Stimulated activated CD4-positive, alpha-beta T cell treated with anti-CD3 and anti-CD28 coated beads, Interleukin-15, amount 100 ng/mL, for 24 hours (primary cell): ENCODE results near the gene IRF9.
"Not testable (repeated sequence)": the region's sequence is repeated elsewhere in the genome, so short reads cannot be mapped to it uniquely, and the experiment has no call there.

Experiments
- DNase-seq: peaks from one replicate; pipeline ENCODE4 v3.0.0-alpha.2; 2020

IRF9 gene

DNA sequence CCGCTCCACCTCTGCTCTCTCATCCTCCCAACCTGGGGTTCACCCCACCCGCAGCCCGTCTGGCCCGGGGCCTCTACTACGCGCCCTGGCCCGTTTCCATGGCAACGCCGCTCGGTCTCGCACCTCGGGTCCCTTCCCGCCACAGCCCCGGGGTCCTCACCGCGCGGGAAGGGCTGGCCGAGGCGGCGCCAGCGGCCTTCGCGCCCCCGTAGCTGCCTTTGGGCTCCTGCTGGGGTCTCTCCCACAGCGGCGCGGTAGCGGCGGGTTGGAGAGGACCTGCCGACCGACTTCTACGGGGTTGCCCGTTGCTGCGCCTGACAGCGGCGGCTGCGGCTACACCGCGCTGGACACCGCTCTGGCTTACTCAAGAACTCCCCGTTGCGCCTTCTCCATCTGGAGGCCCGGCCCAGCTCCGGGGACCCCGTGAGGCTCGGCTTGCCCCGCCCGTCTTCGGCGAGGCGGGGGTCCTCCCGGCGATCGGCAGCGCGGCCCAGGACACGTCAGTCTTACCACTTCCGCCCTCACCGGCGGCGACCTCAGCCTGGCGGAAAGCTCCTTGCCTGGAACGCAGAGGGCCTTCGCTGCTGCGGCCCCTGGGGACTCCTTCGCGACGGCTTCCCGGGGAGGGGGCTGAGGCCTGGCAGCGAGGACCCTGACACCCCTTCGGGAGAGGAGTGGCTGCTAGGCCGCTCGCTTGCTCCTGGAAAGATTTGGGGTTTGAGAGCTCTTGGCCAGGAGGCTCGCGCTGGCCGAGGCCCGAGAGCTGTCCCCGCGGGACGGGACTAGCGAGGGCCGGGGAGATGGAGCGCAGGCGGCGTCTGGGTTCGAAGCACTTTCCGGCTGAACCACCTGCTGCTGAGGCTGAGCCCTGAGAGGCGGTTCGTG lies 34.4 kb downstream of the IRF9 start, which contains the start of gene TM9SF1:
Gene TM9SF1 (minus strand): TSS at position 256 of the 885 bp plus-strand sequence. CDS start 422 bp downstream, outside the sequence.
- peak; percentile 90 for DNase-seq

DNA sequence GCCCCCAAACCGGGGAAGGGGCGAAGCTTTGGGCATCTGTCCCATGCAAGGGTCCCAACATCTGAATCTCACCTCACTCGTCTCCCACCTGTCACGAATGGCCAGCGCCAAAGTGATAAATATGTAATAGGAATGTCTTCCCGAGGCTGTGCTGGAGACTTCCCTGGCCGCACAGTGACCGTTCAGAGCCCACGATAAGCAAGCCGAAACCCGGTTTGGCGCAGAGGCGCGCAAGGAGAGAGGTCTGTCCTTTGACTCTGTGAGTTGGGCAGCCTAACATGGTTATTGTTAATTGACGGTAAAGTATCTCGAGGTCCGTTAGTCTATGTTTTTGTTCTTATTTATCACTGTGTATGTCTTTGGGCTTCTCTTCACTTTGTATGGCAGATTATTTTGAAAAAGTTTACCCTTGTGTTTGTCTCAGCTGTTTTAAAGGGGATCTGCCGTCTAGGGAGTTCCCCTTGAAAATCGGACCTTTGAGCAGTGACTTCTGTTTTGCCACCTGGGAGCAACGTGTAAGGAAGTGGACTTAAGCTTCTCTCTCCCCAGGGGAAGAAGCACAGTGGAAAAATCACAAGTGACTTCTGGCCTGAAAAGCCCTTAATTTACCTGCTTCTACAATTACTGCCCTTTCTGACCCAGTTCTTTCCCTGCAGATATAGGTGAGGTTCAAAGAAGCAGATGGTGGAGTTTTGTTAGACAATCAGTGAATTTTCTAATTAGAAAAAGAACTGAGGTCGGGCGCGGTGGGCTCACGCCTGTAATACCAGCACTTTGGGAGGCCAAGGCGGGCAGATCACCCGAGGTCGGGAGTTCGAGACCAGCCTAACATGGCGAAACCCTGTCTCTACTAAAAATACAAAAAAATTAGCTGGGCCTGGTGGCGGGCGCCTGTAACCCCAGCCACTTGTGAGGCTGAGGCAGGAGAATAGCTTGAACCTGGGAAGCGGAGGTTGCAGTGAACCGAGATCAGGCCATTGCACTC lies 35.3 kb downstream of the IRF9 start:
- DNase-seq, result no peak

DNA sequence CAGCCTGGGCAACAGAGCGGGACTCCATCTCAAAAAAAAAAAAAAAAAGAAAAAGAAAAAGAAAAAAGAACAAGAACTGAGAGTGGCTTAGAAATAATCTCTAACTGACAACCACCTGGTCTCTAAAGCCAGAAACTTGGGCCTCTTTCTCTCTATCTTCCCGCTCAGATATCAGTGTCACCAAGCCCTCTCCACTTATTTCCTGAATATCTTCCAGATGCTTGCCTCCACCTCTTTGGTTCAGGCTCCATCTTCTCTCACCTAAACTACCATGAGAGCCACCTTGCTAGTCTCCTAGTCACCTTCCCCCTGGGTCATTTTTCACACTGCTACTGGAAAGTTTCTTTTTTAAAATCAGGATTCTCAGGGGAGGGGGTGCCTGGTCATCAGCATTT lies 36.0 kb downstream of the IRF9 start:
- DNase-seq, result no peak

DNA sequence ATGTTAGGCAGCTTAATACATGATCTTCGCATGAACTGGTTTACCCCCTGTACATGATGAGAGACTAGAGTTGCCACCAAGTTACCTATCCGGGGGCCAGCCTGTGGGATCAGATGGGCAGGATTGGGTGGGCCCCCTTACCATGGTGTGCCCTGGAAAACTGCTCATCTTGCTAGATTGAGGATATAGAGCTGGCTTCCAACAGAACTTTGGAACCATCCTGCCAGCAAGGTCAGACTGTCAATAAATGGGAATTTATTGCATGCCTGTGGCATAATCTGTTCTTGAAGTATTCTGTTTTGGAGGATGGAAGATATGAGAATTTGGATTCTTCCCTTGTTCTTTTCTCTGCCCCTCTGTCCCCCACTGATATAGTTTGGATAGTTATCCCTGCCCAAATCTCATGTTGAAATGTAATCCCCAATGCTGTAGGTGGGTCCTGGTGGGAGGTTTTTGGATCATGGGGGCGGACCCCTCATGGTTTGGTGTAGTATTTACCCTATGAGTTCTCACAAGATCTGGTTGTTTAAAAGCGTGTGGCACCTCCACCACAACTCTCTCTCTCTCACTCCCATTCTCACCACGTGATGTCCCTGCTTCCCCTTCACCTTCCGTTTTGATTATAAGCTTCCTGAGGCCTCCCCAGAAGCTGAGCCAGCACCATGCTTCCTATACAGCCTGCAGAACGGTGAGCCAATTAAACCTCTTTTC lies 37.9 kb downstream of the IRF9 start:
- DNase-seq, result no peak

DNA sequence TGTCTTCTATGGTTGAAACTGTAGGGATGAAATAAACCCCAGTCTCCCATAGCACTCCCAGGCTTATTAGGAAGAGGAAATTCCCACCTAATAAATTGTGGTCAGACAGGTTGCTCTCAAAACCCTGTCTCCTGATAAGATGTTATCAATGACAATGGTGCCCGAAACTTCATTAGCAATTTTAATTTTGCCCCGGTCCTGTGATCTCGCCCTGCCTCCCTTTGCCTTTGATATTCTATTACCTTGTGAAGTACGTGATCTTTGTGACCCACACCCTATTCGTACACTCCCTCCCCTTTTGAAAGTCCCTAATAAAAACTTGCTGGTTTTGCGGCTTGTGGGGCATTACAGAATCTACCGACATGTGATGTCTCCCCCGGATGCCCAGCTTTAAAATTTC lies 41.5 kb downstream of the IRF9 start:
- DNase-seq, result not testable (repeated sequence)

DNA sequence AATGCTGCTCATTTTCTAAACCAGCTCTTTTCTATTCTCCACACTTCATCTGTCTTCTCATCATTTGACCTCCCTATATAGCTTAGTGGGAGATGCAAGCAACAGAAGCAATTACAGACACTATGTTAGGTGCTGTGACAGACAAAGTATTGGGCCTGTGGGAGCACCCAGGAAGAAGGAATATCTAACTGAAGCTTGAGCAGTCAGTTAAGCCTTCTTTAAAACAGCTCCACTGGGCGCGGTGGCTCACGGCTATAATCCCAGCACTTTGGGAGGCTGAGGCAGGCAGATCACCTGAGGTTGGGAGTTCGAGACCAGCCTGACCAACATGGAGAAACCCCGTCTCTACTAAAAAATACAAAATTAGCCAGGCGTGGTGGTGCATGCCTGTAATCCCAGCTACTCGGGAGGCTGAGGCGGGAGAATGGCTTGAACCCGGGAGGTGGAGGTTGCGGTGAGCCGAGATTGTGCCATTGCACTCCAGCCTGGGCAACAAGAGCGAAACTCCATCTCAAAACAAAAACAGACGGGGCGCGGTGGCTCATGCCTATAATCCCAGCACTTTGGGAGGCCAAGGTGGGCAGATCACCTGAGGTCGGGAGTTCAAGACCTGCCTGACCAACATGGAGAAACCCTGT lies 42.3 kb downstream of the IRF9 start:
- not testable (repeated sequence) for DNase-seq

DNA sequence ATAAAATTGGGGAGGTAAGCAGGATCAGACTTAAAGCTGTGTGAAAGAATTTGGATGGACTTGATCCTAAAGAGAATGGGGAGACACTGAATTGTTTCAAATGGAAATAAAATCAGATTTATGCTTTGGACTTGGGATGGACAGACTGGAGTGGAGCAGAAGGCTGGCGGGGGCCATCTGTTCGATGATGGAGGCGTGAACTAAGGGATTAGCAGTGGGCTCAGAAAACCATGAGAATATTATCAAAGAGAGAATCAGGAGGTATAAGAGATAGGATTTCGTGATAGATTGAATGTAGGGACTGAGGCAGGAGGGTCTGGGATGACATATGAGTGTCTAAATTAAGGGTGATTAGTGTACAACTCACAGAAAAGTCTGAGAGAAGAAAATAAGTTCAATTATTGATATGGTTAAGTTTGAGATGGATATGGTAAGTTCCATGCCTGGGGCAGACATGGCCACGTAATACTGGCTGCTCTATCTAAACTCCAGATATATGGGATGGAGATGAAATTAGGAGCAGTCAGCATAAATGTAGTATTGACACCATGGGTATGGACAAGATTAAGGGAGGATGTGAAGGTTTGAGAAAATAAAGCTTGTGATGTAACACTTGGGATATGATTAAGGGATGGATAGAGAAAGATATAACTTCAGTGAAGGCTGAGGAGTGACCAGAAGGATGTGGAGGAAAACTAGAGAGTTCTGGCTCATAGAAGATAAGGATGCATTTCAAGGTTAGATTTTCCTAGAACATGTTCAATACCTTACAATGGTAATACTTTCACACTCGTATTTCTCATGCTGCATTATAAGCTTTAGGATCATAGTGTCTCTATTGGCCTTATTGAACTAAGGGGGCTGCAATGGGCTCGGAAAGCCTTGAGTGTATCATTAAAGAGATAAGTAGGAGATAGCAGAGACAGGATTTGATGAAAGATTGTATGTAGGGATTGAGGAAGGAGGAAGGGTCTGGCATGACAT lies 43.4 kb downstream of the IRF9 start:
- DNase-seq, result no peak

DNA sequence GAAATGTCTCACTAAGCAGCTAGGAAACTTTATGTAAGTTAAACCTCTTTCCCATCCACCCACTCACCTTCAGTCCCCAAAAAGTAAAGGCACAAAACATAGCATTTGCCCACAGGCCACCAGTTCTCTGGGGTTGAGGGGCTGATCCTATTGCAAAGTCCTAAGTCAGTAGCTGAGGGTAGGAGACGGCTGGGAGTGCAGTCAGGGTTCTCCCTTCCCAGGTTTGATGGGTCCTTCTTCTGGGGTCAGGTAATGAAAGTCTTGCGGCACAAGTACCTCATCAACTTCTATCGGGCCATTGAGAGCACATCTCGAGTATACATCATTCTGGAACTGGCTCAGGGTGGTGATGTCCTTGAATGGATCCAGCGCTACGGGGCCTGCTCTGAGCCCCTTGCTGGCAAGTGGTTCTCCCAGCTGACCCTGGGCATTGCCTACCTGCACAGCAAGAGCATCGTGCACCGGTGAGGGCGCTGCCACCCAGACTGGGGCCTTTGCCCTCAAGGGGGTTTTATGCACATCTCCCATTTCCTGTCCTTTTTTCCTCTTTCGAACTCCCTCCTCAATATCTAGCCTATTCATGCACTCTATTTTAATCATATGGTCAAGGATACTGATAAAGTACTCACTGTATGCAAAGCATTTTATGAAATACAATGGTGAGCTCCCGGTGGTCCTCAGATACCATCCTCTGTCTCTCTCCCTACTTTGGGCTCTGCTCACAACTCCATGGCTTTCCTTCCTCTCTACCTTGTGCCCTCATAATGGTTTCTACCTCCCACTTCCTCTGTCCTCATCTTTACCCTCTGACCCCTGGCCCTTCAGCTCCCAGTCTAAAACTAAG lies 45.4 kb downstream of the IRF9 start:
- no peak for DNase-seq

DNA sequence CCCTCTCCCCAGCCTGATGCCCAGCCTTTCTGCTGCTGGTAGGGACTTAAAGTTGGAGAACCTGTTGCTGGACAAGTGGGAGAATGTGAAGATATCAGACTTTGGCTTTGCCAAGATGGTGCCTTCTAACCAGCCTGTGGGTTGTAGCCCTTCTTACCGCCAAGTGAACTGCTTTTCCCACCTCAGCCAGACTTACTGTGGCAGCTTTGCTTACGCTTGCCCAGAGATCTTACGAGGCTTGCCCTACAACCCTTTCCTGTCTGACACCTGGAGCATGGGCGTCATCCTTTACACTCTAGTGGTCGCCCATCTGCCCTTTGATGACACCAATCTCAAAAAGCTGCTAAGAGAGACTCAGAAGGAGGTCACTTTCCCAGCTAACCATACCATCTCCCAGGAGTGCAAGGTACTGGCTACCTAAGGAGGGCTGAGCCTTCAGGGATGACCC lies 46.1 kb downstream of the IRF9 start:
- DNase-seq, result no peak

DNA sequence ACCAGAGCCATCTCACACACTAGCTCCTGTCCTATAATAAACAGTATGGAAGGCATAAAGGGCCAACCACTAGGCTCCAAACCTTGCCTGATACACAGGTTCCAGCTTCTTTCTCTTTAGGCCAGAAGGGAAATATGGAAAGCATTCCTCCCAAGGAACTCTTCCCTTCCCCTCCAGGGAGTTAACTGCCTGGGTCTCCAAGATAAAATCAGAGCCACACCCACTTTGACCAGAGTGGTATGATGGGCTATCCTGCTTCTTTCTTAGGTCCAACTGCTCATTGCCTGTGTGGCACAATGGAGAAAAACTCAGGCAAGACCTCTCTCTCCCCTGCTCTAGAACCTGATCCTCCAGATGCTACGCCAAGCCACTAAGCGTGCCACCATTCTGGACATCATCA lies 46.6 kb downstream of the IRF9 start:
- no peak for DNase-seq

DNA sequence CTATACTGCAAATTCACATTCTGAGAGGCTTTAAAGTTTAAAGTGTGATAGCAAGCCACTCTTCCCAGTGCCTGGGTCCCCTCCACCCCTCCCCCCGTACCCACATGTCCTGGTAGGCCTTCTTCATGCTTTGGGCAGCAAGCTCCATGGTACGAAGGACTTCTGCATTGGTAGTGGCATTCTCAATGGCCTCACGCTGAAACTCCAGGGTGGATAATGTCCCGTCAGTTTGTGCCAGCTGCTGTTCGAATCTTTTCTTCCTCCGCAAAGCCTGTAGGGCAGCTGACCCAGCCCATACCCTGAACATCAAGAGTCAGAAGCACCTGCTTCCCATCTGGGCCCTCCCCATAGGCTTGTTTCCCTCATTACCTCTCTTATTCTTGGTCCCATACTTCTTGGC lies 50.2 kb downstream of the IRF9 start:
- no peak for DNase-seq

DNA sequence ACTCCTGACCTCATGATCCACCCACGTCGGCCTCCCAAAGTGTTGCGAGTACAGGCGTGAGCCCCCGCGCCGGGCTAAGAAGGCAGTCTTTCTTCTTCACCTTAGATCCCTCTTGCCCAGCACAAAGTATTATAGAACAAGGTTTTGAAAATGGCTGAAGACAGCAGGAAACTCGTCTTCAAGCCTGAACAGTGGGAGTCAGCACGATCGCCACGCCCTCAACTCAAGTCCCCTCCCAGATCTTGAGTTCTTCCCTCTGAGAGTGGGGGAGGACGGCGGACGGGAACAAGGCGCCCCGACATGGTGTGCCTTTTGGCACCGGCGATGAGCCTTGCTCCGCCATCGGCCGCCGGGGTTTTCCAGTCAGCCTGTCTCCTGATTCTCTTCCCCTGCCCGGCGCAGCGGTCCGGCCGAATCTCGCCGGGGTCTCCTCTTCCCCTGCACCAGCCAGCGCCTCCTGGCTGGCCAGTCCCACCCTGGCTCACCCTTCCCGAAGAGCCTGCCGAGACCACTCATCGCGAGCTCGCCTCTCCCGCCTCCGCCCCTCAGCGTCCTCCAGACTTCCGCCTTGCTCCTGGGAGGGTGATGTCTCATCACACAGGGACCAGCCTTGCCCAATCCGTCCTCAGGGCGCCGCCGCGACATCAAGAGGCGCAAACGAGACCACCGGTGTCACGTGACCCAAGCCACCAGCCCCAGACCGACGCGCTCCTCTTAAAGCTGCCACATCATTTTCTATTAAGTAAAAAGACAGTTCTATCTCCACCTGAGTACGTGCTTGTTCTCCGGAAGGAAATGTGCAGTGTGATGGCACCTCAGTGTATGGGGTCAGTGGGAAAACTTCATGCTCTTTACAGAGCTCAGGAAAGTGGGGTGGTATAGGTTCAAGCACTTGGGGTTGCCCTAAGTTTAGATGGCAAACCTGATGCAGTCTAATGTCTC lies 52.1 kb downstream of the IRF9 start, which contains the start of gene CHMP4A:
Gene CHMP4A (minus strand): TSS at position 565 of the 942 bp plus-strand sequence. CDS start 49 bp downstream, at position 516.
- peak; percentile 99 for DNase-seq

DNA sequence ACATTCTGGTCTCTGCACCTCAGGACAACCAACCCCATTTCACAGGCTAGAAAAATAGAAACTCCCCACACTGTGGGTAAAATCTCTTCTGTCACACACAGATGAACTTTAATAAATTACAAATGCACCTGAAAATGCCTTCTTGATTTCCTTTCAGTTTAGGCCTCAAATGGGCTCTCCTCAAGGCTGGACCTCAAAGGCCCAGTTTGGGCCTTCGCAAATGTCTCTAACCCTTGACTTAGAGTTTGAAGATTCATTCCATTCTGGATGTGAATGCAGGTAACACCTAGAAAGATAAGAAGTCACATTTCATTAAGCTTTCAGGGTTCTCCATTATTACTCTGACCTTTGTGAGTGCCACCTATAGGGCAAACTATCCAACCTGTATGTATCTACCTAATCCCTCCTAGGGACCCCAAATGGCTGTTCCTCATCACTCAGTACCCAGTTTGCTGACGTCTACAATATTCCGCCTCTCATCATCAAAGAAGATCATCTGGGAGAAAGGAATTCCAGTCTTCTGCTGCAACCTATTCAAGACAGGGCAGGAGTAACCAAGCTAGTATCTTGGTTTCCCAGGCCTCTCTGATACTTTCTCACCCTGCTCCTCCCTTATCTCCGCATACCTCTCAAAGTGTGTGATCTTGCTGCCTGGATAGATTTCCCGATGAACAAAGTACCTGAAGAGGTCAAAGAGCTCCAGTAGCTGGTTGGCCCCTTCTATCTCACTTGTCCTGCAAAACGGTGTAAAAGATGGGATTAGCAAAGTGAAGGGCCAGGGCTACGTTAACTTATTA lies 53.0 kb downstream of the IRF9 start:
- no peak for DNase-seq

DNA sequence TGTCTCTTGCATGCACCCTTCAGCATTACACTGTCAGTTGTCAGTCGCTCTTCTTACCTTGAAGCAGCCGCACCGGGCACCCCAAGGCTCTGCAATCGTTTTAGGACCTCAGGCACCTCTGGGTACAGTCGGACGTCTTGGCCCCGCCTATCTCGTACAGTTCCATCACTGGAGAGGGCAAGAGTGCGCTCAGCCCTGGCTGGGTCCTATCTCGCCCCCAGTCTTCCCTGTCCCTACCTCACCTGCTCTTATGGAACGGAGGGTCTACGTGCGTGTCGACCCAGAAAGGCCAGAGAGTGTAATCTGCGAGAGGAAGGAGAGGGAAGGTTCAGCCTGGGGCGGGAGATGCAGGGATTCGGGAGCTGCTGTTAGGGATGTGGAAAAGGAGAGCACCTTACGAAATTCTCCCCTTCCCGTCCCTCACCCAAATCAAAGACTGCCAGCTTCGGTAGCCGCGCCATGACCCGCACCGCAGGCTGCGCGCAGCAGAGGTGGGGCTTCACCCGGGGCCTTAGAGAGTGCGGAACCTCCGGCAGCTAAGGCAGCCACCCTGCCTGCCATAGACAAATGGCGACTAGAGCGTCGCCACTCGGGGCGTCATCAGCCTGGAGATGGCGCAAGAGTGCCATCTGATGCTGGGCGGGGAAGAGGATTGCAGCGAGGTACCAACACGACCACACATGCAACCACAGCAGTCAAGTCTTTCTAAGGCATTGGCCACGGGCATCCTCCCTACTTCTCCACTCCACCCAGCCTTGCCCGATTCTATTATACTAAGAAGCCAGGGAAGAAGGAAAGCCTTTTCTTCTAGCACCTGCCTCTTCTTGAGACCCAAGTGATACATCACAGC lies 54.7 kb downstream of the IRF9 start, which contains the start of gene MDP1:
Gene MDP1 (minus strand): TSS at position 572 of the 850 bp plus-strand sequence. CDS start 111 bp downstream, at position 461.
- peak; percentile 87 for DNase-seq
